ENCODE measurements around the gene CDK1.

The CDK1 gene

GRCh38 chr10:60733826-60734225 is 44.5 kb upstream of the CDK1 start:
- in situ Hi-C loops (cut with HindIII; ENCODE audit: low sequenced_read_pairs), result no loop called here
- DNase-seq (ENCODE audit: low read depth), result no peak
- no peak for TF ChIP-seq CTCF (IDR thresholded peaks at IDR 0.05; ENCODE audit: low read depth, low read length, missing control alignments)
- peak overlapping the region; percentile 58 for H3K4me3 ChIP-seq (ENCODE audit: low read depth, low read length)

DNA sequence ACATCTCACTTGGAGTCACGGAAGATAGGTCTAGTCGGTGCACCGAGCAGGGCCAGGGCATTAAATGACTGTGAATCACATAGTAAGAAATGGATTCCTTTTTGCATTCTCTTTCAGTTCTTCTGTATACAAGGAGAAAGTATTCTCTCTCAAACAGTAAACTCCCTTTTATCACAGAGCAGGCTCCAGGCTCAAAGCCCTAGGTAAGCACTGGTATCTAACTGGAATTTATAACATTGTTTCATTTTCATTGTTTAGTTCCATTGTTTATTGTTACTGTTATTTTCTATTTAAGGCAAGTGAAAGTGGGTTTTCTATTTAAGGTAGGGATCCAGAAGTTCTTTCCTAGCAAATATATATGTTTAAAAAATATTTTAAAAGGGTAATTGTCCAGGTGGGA is 44.1 kb upstream of the CDK1 start:
- in situ Hi-C loops (cut with HindIII; ENCODE audit: low sequenced_read_pairs), result no loop called here
- no peak overlapping the region for H3K4me3 ChIP-seq (ENCODE audit: low read depth, low read length)

DNA sequence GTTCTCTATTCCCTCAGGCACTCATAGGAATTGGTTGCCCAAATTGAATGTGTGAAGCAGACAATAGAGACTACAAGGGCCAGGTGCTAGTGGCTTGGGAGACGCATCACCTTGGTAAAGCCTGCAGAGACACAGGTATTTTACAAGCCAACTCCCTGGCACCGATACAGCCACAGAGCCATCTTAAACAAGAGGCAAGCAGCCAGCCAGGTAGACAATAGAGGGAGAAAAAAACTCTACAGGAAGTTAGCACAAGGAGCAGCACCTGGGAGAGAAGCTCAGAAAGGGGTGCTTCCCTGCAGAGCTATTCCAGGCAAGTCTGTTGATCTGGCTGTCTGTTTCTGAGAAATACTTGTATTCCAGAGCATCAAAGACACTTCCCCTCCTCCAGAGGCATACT is 43.0 kb upstream of the CDK1 start:
- DNase-seq (ENCODE audit: low read depth), result no peak
- H3K4me3 ChIP-seq (ENCODE audit: low read depth, low read length), result no peak overlapping the region
- TF ChIP-seq CTCF (IDR thresholded peaks at IDR 0.05; ENCODE audit: low read depth, low read length, missing control alignments), result no peak
- in situ Hi-C loops (cut with HindIII; ENCODE audit: low sequenced_read_pairs), result no loop called here

More for the DNA sequence above, 44.1 kb upstream of the CDK1 start:
- TF ChIP-seq CTCF (IDR thresholded peaks at IDR 0.05; ENCODE audit: low read depth, low read length, missing control alignments), result no peak
- no peak for DNase-seq (ENCODE audit: low read depth)

DNA sequence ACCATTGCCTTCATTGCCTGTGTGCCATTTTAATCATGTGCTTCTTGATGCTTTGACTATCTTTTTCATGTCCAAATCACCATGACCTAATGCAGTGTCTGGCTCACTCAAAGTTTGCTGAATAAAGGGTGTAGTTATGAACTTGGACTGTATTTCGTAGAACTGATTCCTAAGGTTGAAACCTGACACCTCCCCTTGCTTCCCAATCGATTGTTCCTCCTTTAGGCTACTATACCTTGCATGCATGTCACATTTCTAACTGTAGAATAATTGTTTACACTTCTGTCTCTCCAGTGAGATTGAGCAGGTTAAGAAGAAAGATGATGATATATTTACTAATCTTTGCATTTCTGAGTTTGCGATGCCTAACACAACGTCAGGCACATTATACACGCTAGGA is 41.0 kb upstream of the CDK1 start:
- in situ Hi-C loops (cut with HindIII; ENCODE audit: low sequenced_read_pairs), result no loop called here
- DNase-seq (ENCODE audit: low read depth), result no peak
- TF ChIP-seq CTCF (IDR thresholded peaks at IDR 0.05; ENCODE audit: low read depth, low read length, missing control alignments), result no peak
- H3K4me3 ChIP-seq (ENCODE audit: low read depth, low read length), result no peak overlapping the region

DNA sequence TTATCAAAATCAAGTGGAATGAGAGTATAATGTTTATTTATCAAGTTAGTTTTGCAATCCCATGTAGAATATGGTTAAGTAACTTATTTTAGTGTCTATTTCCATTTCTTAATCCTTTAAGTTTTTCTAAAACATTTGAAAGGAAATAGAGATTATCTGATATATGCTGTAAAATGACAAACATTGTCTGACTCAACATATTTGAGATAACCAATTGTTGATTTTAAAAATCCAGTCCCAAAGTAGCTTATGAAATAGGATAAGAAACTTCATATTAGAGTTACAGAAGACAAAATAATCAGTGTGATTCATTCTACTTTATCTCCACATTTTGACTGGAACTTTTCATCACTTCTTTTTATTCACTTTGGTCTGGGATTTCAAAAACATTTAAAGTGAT is 38.7 kb upstream of the CDK1 start:
- no peak overlapping the region for H3K4me3 ChIP-seq (ENCODE audit: low read depth, low read length)
- in situ Hi-C loops (cut with HindIII; ENCODE audit: low sequenced_read_pairs), result no loop called here
- DNase-seq (ENCODE audit: low read depth), result no peak
- TF ChIP-seq CTCF (IDR thresholded peaks at IDR 0.05; ENCODE audit: low read depth, low read length, missing control alignments), result no peak

GRCh38 chr10:60742512-60742911 is 35.8 kb upstream of the CDK1 start:
- no peak for DNase-seq (ENCODE audit: low read depth)
- in situ Hi-C loops (cut with HindIII; ENCODE audit: low sequenced_read_pairs), result no loop called here
- no peak for TF ChIP-seq CTCF (IDR thresholded peaks at IDR 0.05; ENCODE audit: low read depth, low read length, missing control alignments)

More at GRCh38 chr10:60742512-60742911, 35.8 kb upstream of the CDK1 start:
- no peak overlapping the region for H3K4me3 ChIP-seq (ENCODE audit: low read depth, low read length)

All from astrocyte of the cerebellum (primary cell).